HG03457 (cell line): ENCODE measurements around the gene RNF115.

ENCODE experiments used
- ATAC-seq: cut with Tn5 transposase; IDR thresholded peaks from one replicate; pipeline ENCODE4 v1.9.1; 2021; ENCODE audit warnings: moderate number of reproducible peaks; ENCODE audit not compliant: unreplicated experiment

The RNF115 gene

DNA sequence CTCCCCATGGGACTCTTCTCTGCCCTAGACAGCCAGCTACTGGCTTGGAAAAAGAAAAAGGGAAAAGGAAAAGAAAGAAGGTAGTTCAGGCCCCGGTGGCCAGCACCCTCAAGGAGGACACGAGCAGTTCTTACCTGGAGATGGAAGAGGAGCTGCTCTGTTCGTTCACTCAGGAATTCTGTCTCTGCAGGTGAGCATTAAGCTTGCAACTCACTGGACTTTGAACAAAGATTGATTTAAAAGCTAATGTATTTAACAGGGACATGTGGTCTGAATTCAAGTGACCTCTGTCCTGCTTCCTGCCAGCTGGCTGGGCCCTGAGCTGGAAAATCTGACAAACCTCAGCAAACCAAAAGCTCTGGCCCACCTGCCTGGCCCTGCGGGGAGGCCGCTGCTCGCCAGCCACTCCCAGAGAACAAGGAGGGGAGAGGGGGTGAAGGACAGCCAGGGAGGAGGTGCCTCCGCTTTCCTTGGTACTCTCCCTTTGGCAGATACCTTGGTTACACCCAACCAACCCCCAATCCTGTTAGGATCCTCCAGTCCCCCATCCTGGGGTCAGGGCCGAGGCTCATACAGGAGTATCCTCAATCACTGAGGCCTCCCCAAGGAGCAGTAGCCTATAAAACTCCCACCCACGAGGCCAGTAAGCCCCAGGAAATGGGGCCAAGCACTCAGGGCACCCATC is 116.6 kb downstream of the RNF115 start, which contains the start of gene PDZK1:
Gene PDZK1, minus strand, starts transcription at position 186 of the 685 bp plus-strand sequence. CDS start 19,347 bp downstream, outside the sequence.
- no peak for ATAC-seq

DNA sequence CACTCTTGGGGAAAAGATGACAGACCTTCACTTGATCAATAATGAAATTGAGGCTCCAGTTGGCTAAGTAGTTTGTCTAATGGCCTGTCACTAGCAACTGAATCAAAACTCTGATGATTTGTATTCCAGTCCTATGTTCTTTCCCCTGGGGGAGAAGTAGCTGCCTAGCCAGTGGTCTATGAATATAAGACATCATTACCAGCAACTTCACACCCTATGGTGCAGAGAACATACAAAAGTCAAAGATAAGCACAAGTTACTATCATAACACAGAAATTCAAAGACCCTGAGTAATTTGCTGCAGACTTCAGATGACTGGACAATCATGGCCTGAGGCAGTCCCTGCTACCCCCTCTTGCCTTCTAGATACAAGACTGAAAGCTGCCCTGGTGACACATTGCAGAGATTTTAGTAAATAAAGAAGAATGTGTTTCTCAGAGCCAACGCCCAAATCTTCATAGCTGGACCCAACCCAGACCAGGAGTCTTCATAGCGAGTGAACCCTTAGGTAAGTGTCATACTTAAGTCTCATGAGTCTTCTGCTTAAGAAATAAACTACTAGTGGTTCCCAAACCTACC is 117.7 kb downstream of the RNF115 start:
- ATAC-seq, result no peak

DNA sequence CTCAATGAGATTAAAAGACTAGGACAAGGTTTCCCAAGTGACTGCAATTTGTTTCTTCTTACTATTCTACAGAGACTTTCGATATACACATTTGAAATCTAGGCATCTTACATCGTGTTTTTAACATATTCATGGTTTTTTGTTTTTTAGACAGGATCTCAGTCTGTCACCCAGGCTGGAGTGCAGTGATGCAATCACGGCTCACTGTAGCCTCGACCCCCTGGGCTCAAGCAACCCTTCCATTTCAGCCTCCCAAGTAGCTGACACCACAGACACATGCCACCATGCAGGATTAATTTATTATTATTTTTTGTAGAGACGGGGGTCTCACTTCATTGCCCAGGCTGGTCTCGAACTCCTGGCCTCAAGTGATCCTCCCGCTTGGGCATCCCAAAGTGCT is 118.3 kb downstream of the RNF115 start:
- ATAC-seq, result no peak

DNA sequence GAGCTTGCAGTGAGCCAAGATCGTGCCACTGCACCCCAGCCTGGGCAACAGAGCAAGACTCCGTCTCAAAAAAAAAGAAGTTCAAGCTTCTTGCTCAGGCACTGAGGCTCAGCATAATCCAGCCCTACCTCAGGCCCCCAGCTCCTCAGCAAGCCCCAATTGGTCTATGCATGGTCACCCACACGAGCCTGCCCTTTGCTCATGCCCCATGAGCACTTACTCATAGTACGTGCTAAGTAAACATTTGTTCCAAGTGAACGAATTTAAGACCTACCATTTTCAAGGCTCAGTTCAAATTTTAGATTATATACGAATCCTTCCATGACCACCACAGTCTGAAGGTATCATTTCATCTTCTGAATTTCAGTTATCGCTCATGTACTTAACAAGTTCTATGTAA is 121.1 kb downstream of the RNF115 start:
- no peak for ATAC-seq

DNA sequence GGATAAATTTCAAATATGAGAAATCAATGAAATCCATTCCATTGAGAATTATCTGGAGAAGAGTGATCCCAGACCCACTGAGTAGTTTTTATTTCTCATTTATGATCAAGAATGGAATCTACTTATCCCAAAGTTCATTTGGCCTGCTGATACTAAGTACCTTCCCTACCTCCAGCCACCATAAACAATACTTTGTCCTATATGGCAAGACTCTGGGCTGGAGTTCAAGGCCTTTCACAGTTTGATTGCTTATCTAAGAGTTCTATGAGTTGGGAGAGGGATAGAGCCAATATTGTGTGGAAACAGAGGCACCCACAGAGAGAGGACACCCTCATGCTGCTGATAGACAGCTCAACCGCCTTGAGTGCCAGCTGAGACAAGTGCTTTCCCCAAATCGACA is 121.8 kb downstream of the RNF115 start:
- ATAC-seq, result no peak

DNA sequence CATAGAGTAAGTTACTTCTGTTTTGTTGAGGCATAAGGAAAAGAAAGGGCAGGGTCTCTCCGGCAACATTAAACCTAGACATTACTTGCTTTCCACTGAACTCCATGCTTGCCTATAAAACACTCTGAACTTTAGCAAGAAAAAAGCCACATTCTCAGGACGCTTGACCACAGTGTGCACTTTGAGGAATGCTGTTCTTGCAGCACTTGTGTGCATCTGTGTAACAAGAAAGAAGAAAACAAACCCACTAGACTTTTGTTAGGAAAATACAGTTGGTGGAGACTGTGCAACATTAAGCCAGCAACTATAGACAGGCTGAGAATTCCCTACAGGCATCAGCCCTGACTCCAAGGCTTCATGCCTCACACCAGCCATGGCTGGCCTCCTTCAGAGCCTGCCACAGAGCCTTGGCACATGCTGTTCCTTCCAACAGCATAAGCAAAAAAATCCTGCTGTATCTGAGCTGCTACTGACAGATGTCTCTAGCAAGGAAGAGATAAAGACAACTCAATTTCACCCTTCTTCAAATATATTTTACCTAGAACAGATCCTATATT is 122.5 kb downstream of the RNF115 start:
- ATAC-seq, result no peak

DNA sequence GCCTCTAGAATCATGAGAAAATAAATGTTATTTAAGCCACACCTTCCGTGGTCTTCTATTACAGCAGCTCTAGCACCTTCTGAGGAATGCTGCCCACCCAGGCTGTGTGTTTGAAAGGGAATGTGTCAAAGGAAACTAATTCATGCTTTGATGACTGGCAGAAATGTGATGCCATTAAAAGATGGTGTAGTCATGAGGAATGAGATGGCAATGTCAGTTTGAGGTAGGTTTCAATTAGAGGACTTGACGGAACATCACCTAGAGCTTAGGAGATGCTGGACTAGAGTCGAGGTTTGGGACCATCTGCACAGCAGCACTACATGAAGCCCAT is 127.3 kb downstream of the RNF115 start:
- no peak for ATAC-seq

DNA sequence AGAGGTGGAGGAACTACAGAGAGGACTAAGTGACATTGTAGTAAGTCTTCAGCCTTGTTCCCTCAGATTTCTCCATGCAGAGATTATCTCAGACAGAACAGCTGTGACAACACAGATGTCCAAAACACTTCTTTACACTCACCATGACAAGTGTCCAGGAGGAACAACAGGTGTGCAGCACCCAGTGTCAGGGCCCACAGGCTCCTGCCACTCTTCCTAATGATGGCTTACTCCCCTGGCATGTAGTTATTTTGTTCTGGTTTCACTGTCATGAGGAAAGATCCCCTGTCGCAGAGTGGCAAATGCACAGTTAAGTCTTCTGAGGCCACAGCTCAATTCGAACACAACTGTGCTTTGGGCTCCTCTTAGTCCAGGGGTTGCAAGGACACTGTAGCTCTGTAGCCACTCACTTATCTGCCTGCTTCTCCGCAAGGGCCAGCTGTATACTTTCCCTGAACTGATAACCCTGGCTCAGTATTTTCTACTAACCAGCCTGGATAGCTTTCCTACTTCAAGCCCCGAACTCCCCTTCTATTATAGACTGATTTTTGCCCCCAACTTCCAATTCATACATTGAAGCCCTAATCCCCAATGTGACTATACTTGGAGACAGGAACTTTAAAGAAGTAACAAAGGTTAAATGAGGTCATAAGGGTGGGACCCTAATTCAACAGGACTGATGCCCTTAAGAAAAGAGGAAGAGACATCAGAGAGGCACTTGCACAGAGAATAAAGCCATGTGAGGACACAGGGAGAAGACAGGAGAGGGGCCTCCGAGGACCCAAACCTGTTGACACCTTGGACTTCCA is 127.9 kb downstream of the RNF115 start:
- ATAC-seq, result no peak

DNA sequence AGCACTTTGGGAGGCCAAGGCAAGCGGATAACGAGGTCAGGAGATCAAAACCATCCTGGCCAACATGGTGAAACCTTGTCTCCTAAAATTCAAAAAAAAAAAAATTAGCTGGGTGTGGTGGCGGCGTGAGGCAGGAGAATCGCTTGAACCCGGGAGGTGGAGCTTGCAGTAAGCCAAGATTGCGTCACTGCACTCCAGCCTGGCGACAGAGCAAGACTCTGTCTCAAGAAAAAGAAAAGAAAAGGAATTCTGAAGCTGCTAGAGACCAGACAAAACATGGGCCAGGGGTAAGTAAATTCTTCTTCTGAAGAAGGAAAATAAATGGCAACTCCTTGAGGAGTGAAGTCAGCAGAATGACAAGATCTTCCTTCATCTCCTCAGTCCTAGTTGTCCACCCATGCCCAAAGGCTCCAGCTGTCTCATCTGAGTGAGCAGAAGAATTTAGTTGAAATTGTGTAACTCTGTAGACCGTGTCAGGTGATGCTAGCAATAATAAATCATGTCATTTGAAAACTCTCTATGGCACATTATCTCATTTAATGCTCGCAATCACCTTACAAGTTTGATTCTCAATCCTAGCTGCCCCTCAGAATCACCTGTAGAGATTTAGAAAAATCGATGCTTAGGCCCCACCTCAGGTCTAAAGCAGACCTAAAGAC is 131.0 kb downstream of the RNF115 start:
- no peak for ATAC-seq

DNA sequence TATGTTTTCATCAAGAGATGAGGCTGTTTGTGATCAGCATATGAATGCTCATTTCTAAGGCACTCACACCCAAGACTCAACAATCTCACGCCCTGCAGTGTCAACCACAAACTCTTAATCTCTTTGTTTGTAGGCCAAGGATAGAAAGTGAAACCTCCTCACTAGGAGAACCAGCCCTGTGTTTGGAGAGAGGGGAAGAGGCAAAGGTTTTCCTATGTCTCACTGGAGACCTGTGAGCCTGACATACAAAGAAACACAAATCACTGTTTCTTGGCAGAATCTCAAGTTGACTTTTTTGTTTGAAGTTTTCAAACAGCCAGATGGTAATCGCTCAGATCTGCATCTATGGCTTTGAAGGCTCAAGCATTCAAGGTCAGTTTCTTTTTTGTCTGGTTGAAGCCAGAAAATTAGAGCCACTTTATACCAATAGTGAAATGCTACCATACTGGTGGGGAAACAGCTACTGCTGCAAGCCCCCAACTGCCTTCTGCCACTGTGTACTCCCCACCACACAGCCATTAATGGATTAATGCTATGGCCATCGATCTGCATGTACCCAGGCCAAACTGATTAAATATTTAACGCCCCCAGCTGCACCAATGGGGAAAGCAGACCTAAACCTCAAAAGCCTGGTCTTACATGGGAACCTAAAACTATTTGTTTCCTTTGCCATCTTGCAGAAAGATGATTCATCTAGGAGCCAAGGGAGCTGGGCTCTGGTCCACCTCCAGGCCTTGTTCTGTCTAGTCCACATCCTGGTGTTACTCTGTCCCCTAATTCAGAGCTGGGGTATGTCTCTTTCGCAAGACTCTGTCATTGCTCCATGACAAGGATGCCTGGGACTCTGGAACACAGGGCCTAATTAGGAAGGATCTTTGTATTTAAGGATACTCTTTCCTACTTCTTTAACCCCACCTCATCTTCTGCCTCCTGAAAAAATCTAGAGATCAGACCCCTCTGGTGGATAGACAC is 133.0 kb downstream of the RNF115 start:
- no peak for ATAC-seq

DNA sequence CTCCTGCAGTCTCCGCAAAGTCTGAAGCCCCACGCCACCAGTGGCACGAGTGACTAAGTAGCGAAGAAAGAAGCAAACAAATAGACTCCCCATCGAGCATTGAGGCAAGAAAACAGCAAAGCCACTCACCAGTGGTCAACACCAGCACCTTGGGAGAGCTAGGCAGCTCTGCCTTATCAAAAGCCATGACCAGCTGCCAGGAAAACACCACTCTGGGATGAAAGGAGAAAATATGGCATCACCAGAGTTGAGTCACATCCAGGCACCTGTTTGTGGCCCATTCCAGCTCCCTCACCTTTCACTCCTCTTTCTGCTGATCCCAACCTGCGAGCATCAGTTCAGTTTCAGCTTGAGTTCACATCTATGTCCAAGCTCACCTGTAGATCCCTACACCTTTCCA is 134.0 kb downstream of the RNF115 start:
- no peak for ATAC-seq

DNA sequence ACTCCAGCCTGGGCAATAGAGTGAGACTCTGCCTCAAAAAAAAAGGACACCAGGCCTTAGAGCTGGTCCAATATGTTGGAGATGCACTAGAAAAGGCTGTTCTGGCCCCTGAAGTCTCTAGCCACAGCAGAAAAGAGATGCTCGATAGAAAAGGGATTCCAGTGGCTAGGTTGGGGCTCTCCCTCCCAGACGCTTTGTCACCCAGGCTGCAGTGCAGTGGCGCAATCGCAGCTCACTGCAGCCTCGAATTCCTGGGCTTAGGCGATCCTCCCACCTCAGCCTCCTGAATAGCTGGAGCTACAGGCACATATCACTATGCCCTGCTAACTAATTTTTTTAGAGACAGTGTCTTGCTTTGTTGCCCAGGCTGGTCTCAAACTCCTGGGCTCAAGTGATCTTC is 135.0 kb downstream of the RNF115 start:
- no peak for ATAC-seq
